NCI-H524 (cell line): ENCODE measurements around the gene TRIB2.

Experiments used
- DNase-seq, 2 experiments: peaks; one replicate each; lab custom pipeline; 2025; lab: John Stamatoyannopoulos, UW

The TRIB2 gene

GRCh38 chr2:12720754-12721378 is 4.1 kb downstream of the TRIB2 start:
- no peak for DNase-seq

DNA sequence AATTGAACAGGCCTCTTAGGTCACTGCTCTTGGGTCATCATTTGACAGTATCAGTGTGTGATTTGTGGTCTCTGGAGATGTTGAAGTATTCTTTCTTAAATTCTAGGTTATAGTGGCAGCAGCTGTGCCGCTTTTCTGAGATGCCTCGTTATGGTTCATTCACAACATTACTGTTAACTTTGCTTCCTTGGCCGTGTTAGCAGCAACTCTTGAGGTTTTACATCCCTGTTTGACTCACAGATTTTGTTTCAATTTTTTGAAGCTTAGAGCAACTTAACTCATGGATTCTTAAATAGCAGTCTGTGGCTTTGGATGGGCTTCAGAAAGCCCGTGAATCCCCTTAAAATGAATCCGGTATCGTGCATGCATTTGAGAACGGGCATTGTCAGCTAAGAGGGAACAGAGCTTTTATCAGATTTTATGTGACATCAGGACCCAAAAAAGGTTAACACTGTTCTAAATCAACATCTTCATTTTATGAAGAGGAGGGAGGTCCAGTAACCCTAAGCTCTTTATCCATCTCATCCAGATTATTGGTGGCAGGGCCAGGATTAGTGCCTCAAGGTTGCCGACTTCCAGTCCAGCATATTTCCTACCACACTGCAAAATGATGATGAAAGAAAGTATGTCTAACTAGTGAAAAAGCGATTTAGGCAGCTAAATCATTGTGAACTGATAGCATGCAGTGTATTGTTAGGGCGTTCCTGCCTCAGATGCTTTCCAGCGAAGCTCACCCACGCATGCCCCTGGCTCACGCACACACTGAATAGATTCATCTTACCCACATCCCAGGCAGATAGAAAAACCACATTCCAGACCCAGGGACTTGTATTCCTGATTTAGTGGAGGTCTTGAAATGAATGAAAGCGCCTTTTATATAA is 5.1 kb downstream of the TRIB2 start:
- peak in 1 of 2 experiments; percentile 24 for DNase-seq

DNA sequence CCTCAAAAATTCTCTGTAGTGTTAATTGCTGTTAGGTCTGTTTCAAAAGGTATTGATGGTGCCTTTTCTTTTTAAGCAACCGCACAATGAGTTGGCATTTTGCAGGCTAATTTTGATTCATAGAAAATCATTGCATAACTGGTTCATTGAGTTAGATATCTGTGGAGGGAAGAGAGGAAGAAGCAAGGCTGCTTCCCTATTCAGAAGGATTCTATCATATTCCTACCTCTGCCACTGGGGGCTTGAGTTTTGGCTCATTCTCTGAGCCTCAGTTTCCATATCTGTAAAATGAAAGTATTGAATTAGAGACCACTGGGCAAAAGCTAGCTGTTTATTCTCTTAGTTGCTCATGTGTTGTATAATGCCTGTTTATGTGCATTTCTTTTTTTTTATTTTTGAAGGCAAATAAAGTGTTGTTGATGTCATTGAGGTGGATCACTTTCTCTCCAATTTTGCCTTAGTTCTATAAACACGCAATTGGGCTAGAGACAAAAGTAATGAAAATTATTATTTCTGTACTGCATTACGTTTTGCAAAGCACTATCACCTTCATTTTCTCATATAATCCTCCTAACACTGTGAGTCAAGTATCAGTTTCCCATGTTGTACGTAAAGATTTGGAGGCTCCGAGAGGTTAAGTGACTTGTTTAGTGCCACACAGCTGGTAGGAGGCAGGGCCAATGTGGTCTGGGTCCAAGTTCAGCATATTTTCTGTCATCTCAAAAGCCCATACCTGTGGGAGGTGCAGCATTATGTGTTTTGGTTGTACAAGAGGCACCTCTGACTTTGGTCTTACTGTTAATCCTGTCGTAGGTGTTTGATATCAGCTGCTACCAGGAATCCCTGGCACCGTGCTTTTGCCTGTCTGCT is 5.9 kb downstream of the TRIB2 start:
- DNase-seq, result no peak

GRCh38 chr2:12723736-12724463 is 7.2 kb downstream of the TRIB2 start:
- DNase-seq, result no peak

DNA sequence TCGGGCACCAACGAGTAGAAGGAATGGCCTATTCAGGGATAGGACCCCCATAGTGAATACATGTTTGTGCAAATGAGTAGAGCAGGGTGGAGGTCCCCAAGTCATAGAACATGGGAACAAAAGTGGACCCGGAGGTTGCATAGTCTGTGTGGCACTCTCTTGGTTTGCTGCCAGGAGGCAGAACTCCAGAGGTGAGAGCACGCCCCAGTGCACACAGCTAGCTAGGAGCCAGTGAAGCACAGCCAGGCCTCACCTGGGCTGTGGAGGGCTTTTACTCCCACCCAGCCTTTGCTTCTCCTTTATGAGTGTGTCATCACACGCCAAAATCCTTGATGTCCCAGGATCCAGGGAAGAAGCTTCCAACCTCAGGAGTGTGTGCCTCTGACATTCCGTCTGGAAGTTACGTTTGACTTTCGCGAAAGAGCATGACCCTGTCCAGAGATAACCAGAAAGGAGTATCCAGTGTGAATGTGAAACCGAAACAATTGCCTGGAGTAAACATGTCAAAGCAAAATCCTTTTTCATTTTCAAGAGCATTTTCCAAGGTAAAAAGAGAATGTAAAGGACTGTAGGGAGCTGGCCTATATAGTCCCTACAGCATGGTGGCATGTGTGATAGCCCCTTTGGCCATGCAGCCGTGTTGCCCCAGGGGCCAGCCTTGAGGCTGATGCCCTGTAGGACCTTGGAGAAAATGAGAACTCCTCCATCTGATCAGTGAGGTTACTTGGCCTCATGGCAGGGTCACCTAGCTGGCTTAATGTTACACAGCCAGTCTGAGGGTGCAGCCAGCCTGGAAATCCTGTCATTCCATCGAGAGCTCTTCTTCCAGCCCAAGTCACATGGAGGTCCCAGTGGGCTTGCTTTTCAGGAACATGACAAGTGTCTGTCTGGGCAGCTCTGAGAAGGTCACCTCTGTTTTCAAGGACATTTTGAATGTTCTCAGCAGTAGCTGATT is 8.8 kb downstream of the TRIB2 start:
- DNase-seq, result no peak

DNA sequence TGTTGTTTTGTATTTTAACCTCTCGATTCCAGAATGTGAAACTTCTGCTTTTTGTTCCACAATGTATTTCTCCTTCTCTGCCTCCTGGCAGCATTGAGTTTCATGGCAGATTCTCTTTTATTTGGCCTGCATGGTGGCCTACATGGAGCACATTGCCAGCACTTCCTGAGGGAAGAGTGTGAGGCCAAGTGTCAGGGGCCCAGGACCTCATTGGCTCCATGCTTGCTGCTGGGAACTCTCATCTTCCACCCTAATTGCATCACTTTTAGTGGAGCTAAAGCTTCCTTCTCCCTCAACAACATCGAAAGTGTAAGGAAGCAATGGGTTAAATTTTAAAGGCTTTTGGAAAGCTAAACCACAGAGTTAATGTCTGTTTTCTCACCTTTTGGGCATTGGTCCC is 9.5 kb downstream of the TRIB2 start:
- no peak for DNase-seq

DNA sequence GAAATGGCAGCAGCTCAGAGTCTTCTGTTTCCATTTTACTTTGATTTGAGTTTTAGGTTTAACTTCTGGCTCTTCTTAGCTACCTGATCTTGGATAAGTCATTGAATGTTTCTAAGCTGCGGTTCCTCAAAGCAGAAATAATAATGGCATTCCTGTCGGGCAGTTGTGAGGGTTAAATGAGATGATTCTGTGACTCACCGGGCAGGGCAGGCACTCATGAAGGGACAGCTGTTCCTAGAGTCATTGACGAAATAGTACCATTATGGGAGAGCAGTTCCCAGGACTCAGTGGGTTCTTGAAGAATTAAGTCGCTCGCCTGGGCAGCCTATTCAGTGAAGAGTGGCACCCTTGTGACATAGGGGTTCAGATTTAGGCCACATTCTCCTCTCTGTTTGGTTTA is 10.3 kb downstream of the TRIB2 start:
- no peak for DNase-seq

GRCh38 chr2:12727641-12728040 is 10.9 kb downstream of the TRIB2 start:
- DNase-seq, result no peak

DNA sequence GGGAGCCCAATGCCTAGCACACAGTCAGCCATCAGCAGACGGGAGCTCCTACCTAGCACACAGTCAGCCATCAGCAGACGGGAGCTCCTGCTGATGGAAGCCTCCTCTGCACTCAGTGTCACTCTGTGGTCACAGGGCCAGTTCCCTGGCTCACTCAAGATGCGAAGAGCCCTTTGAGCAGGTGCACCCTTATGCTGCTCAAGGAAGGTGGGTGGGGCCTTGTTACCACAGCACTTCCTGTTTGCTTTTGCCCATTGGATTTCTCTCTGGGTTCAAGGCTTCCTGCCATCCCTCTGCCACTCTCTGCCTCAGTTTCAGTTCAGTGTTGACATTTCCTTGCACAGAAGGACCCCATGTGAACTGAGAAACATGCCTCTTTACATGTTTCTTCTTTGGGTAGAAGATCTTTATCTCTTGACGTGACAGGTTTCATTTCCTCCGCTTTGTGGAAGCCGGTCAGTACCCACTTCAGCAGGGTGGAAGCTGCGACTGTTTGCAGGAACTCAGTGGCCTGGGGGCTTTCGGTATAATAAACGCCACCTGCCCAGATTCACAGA is 11.6 kb downstream of the TRIB2 start:
- no peak for DNase-seq

GRCh38 chr2:12730265-12730664 is 13.5 kb downstream of the TRIB2 start:
- no peak for DNase-seq

DNA sequence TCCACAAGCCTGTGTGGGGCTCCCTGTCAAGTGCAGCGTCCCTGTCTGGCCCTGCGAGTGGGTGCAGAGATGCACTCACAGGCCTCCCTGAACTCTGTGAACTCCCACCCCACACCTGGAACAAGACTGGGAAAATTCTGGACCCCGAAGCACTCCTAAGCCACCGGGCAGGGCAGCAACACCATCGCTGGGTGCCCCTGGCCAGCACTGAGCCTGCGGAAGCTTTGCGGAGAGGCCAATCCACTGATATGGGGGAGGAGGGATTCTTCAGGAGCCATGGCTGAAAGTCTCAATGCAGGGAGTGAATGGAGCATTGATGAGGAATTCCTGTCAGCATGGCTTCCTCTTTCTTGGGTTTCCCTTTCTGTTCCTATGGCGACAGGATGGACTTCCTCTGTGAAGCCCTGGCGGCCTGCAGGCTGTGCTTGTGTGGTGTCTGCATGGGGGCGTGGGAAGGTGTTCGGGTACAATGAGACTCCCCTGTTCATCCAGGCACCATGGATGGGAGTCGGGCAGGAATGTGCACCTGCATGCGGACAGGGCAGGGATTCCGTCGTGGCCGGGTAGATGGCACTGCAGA is 15.1 kb downstream of the TRIB2 start:
- no peak for DNase-seq

GRCh38 chr2:12732651-12733050 is 15.9 kb downstream of the TRIB2 start:
- DNase-seq, result no peak

DNA sequence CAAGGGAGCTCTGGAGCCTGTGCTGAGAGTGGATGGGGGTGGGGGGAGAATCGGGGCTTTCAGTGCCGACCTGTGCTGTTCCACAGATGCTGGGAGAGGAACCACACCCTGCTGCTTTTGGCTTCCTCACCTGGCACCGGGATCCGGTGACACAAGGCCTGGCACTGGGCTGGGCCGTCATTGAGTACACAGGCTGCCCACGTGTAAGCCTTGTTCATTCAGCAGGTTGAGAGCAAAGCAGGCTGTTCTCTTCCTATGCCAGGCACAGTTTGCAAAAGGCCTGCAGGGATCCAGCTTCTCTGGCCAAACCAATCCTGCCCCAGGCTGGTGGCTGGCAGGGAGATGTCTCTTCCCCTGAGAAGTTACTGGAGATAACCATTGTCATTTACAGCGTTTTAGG is 17.1 kb downstream of the TRIB2 start:
- DNase-seq, result no peak

GRCh38 chr2:12734914-12735654 is 18.3 kb downstream of the TRIB2 start:
- DNase-seq, result no peak

DNA sequence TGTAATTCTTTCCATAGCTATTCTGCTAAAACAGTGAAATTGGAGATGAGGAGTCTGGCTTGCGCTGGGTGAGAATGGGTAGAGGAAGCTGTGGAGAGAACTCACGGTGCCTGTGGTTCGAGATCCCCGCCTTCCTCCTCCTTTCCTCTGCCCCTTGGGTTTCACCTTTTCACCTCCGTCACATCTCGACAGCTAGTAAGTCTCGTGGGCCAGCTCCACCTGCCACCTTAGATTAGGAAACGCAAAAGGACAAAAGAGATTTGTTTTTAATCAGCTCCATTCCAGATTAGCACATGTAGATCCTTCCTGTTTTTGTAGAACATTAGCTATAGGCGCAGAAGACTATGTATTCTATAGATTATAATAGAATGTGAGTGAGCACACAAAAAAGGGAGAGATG is 20.6 kb downstream of the TRIB2 start:
- no peak for DNase-seq

GRCh38 chr2:12737738-12738485 is 21.2 kb downstream of the TRIB2 start:
- DNase-seq, result peak in 1 of 2 experiments; percentile 11

DNA sequence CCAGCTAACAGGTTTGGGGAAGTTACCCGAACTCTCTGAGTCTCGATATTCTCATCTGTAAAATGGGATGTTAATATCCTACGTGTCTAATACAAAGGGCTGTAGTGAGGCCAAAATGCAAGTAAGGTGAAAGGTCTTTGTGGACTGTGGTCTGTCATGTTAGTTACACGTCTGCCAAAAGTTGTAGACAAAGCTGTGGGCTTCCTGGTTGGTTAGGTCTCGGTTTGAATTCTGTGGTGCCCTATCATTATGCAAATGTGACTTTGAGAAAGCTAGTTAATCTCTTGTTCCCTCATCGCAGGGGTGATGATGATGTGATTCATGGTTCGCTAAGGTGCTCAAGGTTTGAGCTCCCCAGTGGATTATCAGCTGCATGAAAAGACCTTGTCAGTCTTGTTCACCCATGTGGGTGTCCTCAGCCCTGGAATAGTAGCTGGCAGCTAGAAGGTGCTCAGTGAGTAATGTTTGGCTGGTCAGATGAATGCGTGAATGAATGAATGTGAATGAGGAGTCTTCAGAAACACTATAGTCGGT is 23.1 kb downstream of the TRIB2 start:
- no peak for DNase-seq

DNA sequence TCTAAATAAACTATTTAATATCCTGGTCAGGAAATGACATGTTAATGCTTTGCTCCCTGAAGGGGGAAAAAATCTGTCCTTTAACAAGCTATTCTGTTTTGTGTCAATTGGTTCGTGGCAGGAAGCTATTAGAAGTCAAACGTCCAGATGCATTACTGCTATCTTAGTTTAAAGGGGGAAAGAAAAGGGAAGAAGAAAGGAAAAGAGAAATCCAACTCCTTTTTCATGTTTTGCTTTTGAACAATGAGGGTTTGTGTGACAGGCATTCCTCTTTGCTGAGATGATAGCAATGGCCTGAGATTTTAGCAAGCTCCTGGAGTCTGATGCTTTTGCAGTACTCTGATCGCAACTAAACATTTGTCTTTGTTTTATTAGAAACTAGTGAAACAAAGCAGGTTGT is 24.6 kb downstream of the TRIB2 start:
- DNase-seq, result no peak
